ENCODE data around the gene UACA.

UACA gene

GRCh38 chr15:70712271-70712670 is 51.1 kb downstream of the UACA start:
- DNase-seq (ENCODE audit: low read depth), result no peak

- DNase-seq (ENCODE audit: low read depth), result no peak
These were observed 52.6 kb downstream of the UACA start for GRCh38 chr15:70710714-70711113.

GRCh38 chr15:70708839-70709238 is 54.5 kb downstream of the UACA start:
- DNase-seq (ENCODE audit: low read depth), result no peak

GRCh38 chr15:70707686-70708300 is 55.6 kb downstream of the UACA start:
- DNase-seq (ENCODE audit: low read depth), result no peak

DNA sequence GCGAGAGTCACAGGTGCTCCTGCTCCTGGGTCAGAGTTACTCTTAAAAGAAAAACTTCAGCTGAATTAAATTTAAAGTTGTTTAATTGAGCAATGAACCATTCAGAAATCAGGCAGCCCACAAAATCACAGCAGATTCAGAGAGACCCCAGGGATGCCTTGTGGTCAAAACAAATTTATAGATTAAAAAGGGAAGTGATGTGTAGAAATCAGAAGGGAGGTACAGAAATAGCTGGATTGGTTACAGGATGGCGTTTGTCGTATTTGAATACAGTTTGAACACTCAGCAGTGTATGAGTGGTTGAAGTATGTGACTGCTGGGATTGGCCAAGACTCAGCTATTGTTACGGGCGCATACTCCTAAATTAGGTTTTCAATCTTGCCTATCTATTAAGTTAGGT is 58.6 kb downstream of the UACA start:
- DNase-seq (ENCODE audit: low read depth), result no peak

DNA sequence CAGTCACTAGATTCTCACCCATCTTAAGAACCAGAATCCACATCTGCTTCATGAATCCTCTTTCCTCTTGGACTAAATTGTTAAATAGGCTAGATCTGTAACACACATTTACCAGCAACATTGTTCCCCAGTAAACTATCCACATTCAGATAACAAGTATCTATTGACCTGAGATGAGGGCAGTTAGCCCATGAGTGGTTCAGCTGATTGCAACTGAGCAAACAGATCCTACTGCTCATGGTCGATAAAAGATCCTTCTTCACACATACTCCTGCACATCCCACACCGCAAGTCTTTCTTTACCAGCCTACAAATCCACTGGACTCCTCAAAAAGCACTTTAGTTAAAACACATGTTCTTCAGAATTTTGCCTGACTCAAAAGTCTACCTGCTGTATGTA is 59.2 kb downstream of the UACA start:
- no peak for DNase-seq (ENCODE audit: low read depth)

GRCh38 chr15:70703096-70703878 is 60.1 kb downstream of the UACA start:
- no peak for DNase-seq (ENCODE audit: low read depth)

DNA sequence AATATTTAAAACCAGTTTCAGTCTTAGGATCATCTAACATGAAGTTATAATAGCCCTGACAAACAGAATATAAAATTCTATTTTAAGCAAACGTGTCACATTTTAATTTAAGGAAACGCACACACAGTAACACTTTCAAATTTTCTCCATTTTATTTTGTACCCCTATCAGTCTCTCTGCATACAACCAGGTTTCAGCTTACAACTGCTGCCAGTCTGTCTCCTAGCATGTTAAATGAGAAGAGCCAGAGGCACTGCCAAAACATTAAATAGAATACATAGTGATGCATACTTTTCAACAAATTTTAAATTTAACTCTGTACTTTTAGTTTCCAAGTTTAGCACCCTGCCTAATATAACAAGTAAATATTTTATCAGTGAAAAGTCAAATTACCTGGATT is 60.8 kb downstream of the UACA start:
- DNase-seq (ENCODE audit: low read depth), result no peak

DNA sequence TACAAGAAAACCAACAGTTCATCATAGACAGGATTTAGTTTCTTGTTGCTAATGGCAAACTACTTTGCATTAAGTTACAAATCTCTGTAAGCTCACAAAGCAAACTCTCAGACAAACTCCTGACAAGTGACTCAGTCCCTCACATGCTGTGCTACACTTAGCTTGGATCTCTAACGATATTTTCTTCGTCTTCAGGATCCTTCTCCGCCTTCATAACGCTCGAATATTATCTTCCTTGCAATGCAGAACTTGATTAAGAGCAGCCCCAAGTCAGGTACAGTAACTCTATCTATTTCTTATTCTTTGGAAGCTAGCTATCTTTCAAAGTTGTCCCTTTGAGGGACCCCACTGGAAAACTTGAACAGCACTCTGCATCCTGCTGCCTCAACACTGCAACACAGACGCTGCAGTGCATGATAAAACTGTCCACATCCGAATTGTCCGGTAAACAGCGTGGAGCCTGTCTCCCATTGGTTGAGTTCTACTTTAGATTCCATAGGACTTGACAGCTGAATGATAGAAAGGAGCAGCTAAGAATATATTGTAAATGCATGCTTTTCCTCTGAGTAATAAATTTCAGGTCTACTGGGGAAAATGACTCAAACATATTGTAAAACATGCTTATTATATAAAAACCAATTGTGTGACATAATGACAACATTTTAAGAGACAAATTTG is 61.3 kb downstream of the UACA start:
- no peak for DNase-seq (ENCODE audit: low read depth)

DNA sequence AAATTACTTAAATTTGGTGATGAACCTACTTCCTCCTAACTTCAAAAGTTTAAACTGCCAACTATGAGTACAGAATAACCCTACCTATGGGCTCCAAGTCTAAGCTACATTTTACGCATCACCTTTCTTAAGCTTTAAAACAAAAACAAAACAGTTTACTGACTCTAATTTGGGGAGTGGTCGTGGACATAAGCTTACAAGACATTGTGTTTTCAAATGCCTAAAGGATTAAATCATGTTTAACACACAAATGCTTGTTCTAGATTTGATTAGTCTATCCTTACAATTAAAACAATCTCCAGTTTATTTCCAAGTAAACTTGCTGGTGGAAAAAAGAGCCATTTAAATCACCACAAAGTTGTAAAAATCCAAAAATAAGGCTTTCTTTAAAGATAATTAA is 62.2 kb downstream of the UACA start:
- DNase-seq (ENCODE audit: low read depth), result no peak

GRCh38 chr15:70699890-70700289 is 63.5 kb downstream of the UACA start:
- DNase-seq (ENCODE audit: low read depth), result no peak

DNA sequence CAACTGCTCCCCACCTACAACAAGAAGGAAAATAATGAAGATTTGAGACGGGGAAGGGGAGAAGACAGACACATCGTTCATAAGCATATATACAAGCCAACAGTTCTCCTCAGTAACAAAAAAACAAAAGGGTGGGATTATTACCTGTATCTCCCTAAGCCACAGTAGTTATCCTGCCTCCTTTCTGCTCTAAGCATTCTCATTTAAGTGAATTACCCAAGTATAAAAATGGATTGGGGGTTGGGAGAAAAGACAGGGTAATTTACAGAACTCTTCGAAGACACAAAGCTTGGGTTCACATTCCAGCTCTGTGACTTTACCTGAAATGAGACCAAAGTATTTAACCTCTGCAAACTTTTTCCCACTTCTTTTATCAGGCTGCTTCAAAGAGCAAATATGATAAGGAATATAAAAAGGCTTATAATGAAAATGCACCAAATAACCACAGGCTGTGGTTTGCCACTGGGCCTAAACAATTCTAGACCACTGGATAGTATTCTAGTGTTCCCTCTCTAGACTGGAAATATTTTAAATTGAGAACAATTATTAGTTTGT is 64.4 kb downstream of the UACA start:
- DNase-seq (ENCODE audit: low read depth), result no peak

DNA sequence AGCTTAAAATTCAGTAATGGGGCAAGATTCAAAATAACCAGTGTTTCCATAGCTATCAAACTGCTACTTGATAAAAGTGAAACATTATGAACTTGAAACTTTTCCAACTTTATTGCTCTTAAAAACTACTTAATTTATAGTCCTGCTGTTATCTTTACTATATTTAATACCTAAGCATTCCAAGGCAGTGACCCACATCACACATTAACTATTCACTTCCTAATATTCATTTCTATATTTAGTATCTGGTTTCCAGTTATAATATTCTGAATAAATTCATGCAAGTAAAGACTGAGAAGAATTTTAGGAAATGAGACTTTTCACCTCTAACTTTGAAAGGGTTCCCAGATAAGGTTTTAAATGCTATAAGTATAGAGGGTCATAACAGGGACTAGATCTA is 64.9 kb downstream of the UACA start:
- DNase-seq (ENCODE audit: low read depth), result no peak

GRCh38 chr15:70690491-70691276 is 72.7 kb downstream of the UACA start:
- DNase-seq (ENCODE audit: low read depth), result no peak

- DNase-seq (ENCODE audit: low read depth), result no peak
These were observed 73.3 kb downstream of the UACA start for GRCh38 chr15:70690021-70690420.

GRCh38 chr15:70687482-70687881 is 75.9 kb downstream of the UACA start:
- no peak for DNase-seq (ENCODE audit: low read depth)

GRCh38 chr15:70680817-70681216 is 82.5 kb downstream of the UACA start:
- no peak for DNase-seq (ENCODE audit: low read depth)

GRCh38 chr15:70679919-70680231 is 83.5 kb downstream of the UACA start:
- DNase-seq (ENCODE audit: low read depth), result no peak

DNA sequence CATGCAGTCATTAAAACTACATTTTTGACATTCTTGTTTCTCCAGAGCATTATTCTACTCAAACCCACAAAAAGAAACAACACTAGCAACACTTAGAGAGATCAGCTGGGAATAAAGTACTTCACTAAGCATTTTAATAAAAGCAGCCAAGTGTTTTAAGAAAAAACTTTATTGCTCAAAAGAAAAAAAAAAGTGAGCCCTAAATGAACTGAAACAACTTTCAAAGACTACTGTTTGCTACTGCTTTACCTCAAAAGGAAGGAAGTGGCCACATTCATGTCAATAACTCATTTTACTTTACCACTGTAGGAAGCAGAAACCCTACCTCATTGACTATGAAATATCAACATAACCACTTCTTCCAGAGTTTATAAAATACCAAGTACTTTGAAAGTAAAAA is 91.3 kb downstream of the UACA start:
- no peak for DNase-seq (ENCODE audit: low read depth)

- DNase-seq (ENCODE audit: low read depth), result no peak
These were observed 92.7 kb downstream of the UACA start for GRCh38 chr15:70670680-70671079.

GRCh38 chr15:70669966-70670658 is 93.2 kb downstream of the UACA start:
- DNase-seq (ENCODE audit: low read depth), result no peak
